ENCODE results near the gene EN2. TPM values are rescaled to one million over a fixed set of nuclear protein-coding genes. Genes with fewer than 3 reads are reported as not detected.

EN2 gene
- total RNA-seq, 1 experiment from 2014 or later, result 0.07 TPM

GRCh38 chr7:155428171-155428834 is 29.6 kb upstream of the EN2 start:
- H3K27me3 Mint-ChIP-seq (ENCODE audit: low read depth), result peaks cover 90% of the 10 kb centered on the region
- no peak overlapping the region for H2BK20ac ChIP-seq (ENCODE audit: low read depth, low read length, poor library complexity, severe bottlenecking)

More at GRCh38 chr7:155428171-155428834, 29.6 kb upstream of the EN2 start:
- Histone ChIP-seq H3K79me2 (ENCODE audit: insufficient read depth, low read length) (no peaks in the 10 kb centered on the region), H3K4me2 (ENCODE audit: insufficient read depth, insufficient read length, low read length) (no peak overlapping the region), H3K27ac (ENCODE audit: insufficient read length, low read depth, low read length) (no peak overlapping the region), H2BK12ac (ENCODE audit: insufficient read length, low read depth, low read length) (no peak overlapping the region), H3K4me1 (ENCODE audit: insufficient read depth, low read length) (no peaks in the 10 kb centered on the region), H2BK5ac (ENCODE audit: insufficient read length, low read length) (no peak overlapping the region), H3K9me3 (ENCODE audit: control insufficient read depth, low read depth, low read length) (no peaks in the 10 kb centered on the region), H3T11ph (ENCODE audit: low read length) (no peak overlapping the region), H3K14ac (ENCODE audit: insufficient read depth, low read length) (no peak overlapping the region; the same call in 1 of the 2 replicates), H4K8ac (replicated peaks; ENCODE audit: insufficient read length, low read depth, low read length) (no peak overlapping the region), H3K4ac (ENCODE audit: low read depth, low read length) (no peak overlapping the region), H3K9ac (ENCODE audit: extremely low read depth, insufficient read length, low read length) (no peak overlapping the region), H3K23ac (ENCODE audit: insufficient read length, low read depth, low read length) (no peak overlapping the region), H2AFZ (ENCODE audit: low read length) (no peak overlapping the region), H3K79me1 (ENCODE audit: insufficient read depth, low read depth, low read length, poor library complexity, severe bottlenecking) (no peaks in the 10 kb centered on the region), H3K18ac (ENCODE audit: insufficient read length, low read depth, low read length) (no peak overlapping the region), H2BK15ac (ENCODE audit: low read depth, low read length) (no peak overlapping the region), H3K56ac (ENCODE audit: insufficient read length, low read depth, low read length) (no peak overlapping the region), H4K91ac (ENCODE audit: insufficient read length, low read depth, low read length) (no peak overlapping the region), H3K23me2 (ENCODE audit: insufficient read length, low read depth, low read length, poor library complexity, severe bottlenecking) (no peaks in the 10 kb centered on the region), H4K20me1 (ENCODE audit: control insufficient read depth, insufficient read depth, insufficient read length) (no peaks in the 10 kb centered on the region), H2AK5ac (ENCODE audit: insufficient read length, low read length) (no peak overlapping the region), H3K27me3 (ENCODE audit: insufficient read depth, low read length) (no peaks in the 10 kb centered on the region), H4K5ac (ENCODE audit: insufficient read length, low read depth, low read length) (no peak overlapping the region), H2BK120ac (ENCODE audit: low read depth, low read length, poor library complexity, severe bottlenecking) (no peak overlapping the region)
- H3K4me1 Mint-ChIP-seq, result peaks cover 0 to 6% of the 10 kb centered on the region in 2 experiments; a peak in 3 of 4 replicates
- H3K4me3 Mint-ChIP-seq, result no peak overlapping the region
- no peak overlapping the region for H3K27ac Mint-ChIP-seq
- no peaks in the 10 kb centered on the region; a peak in 1 of 7 replicates for H3K36me3 Mint-ChIP-seq (ENCODE audit: insufficient read depth in 1 of 3, low read depth in 3 of 3)
- no peak for TF ChIP-seq CTCF (conservative IDR thresholded peaks at IDR 0.05)
- no CpG with 5 or more reads among the region's 14 CpGs for WGBS (ENCODE audit: extremely low coverage, insufficient read length, low lambda C conversion rate)
- no peaks in the 10 kb centered on the region for H3K9me3 Mint-ChIP-seq
- no peak for DNase-seq
